Mesenchymal stem cell (in vitro differentiated cells and primary cell): ENCODE data around the gene SLC25A44.

ENCODE experiments used
- DNase-seq: peaks from one replicate; pipeline ENCODE4 v3.0.0-alpha.2; 2013
- H2AFZ ChIP-seq: one replicate; pipeline ENCODE4 v1.6.1; 2013; ENCODE audit warnings: low read depth, mild to moderate bottlenecking, control low read depth, inconsistent platforms, low read length, moderate library complexity
- H2AK5ac ChIP-seq: 2 replicates; pipeline ENCODE4 v1.6.1; 2013; ENCODE audit warnings: low read length, moderate library complexity, mild to moderate bottlenecking, inconsistent platforms; ENCODE audit not compliant: severe bottlenecking
- H2BK120ac ChIP-seq: one replicate; pipeline ENCODE4 v1.6.1; 2013; ENCODE audit warnings: low read depth, mild to moderate bottlenecking, inconsistent platforms, low read length, moderate library complexity
- H2BK12ac ChIP-seq, 2 experiments: one replicate each; pipeline ENCODE4 v1.6.1; 2013; ENCODE audit warnings: inconsistent platforms in 2 of 2, low read length in 2 of 2, mild to moderate bottlenecking in 2 of 2, moderate library complexity in 2 of 2, control low read depth in 1 of 2
- H2BK15ac ChIP-seq: one replicate; pipeline ENCODE4 v1.6.1; 2013; ENCODE audit warnings: mild to moderate bottlenecking, low read depth, inconsistent platforms; ENCODE audit not compliant: poor library complexity, severe bottlenecking
- H2BK5ac ChIP-seq: 2 replicates; pipeline ENCODE4 v1.6.1; 2013; ENCODE audit warnings: low read depth, mild to moderate bottlenecking, low read length, control low read depth, inconsistent platforms; ENCODE audit not compliant: poor library complexity, severe bottlenecking
- H3K14ac ChIP-seq, 2 experiments: one replicate each; pipeline ENCODE4 v1.6.1; 2013; ENCODE audit warnings: inconsistent platforms in 2 of 2, low read length in 2 of 2, control low read depth in 1 of 2, mild to moderate bottlenecking in 1 of 2, moderate library complexity in 1 of 2
- H3K18ac ChIP-seq, 2 experiments: one replicate each; pipeline ENCODE4 v1.6.1; 2013; ENCODE audit warnings: inconsistent platforms in 2 of 2, low read length in 2 of 2, control low read depth in 1 of 2, low read depth in 1 of 2, mild to moderate bottlenecking in 1 of 2
- H3K23ac ChIP-seq, 2 experiments: one replicate each; pipeline ENCODE4 v1.6.1; 2013; ENCODE audit warnings: inconsistent platforms in 2 of 2, low read length in 2 of 2, mild to moderate bottlenecking in 2 of 2, moderate library complexity in 2 of 2, control low read depth in 1 of 2
- H3K27ac ChIP-seq: 2 replicates; pipeline ENCODE4 v1.5.1; 2013; ENCODE audit warnings: mild to moderate bottlenecking, moderate library complexity, low read length, control low read depth, inconsistent platforms; ENCODE audit not compliant: poor library complexity, severe bottlenecking
- H3K27me3 ChIP-seq, 2 experiments: 2 replicates each; pipeline versions ENCODE4 v1.6.1 to v1.7.0; 2013; ENCODE audit warnings: low read length in 2 of 2, mild to moderate bottlenecking in 2 of 2, moderate library complexity in 2 of 2, control low read depth in 1 of 2, inconsistent platforms in 1 of 2; ENCODE audit not compliant: control insufficient read depth in 1 of 2, insufficient read depth in 1 of 2
- H3K36me3 ChIP-seq, 2 experiments: 2 replicates each; pipeline versions ENCODE4 v1.6.1 to v1.7.0; 2013; ENCODE audit warnings: low read length in 2 of 2, control low read depth in 1 of 2, inconsistent platforms in 1 of 2, low read depth in 1 of 2, mild to moderate bottlenecking in 1 of 2; ENCODE audit not compliant: insufficient read depth in 2 of 2, control insufficient read depth in 1 of 2
- H3K4ac ChIP-seq, 2 experiments: one replicate each; pipeline ENCODE4 v1.6.1; 2013; ENCODE audit warnings: inconsistent platforms in 2 of 2, low read length in 2 of 2, mild to moderate bottlenecking in 2 of 2, moderate library complexity in 2 of 2, control low read depth in 1 of 2, low read depth in 1 of 2
- H3K4me1 ChIP-seq: 2 replicates; pipeline ENCODE4 v1.6.1; 2013; ENCODE audit warnings: low read depth, low read length, control low read depth; ENCODE audit not compliant: control insufficient read depth, insufficient read depth
- H3K4me2 ChIP-seq: 2 replicates; pipeline ENCODE4 v1.6.1; 2013; ENCODE audit warnings: low read length, mild to moderate bottlenecking, inconsistent platforms; ENCODE audit not compliant: poor library complexity, severe bottlenecking
- H3K4me3 ChIP-seq, 2 experiments: 2 replicates each; pipeline versions ENCODE4 v1.5.1 to v1.7.0; 2013; ENCODE audit warnings: low read length in 2 of 2, mild to moderate bottlenecking in 2 of 2, control low read depth in 1 of 2, low read depth in 1 of 2; ENCODE audit not compliant: insufficient read depth in 1 of 2
- H3K79me1 ChIP-seq: replicated peaks from 2 replicates; pipeline ENCODE4 v1.6.1; 2013; ENCODE audit warnings: mild to moderate bottlenecking, control low read depth, low read length, inconsistent platforms; ENCODE audit not compliant: poor library complexity, severe bottlenecking
- H3K9ac ChIP-seq: 2 replicates; pipeline ENCODE4 v1.7.0; 2013; ENCODE audit warnings: mild to moderate bottlenecking, low read length, moderate library complexity
- H3K9me3 ChIP-seq: 2 replicates; pipeline ENCODE4 v1.7.0; 2013; ENCODE audit warnings: mild to moderate bottlenecking, low read length; ENCODE audit not compliant: control insufficient read depth
- H4K8ac ChIP-seq: one replicate; pipeline ENCODE4 v1.6.1; 2013; ENCODE audit warnings: inconsistent platforms, mild to moderate bottlenecking, low read length, moderate library complexity
- H4K91ac ChIP-seq: one replicate; pipeline ENCODE4 v1.6.1; 2013; ENCODE audit warnings: mild to moderate bottlenecking, low read length, inconsistent platforms
- WGBS: methylation state at CpG from one replicate; pipeline ENCODE4 v1.1.7; 2013; ENCODE audit warnings: mixed read lengths; 5-methylcytosine and 5-hydroxymethylcytosine counted together

SLC25A44 gene

DNA sequence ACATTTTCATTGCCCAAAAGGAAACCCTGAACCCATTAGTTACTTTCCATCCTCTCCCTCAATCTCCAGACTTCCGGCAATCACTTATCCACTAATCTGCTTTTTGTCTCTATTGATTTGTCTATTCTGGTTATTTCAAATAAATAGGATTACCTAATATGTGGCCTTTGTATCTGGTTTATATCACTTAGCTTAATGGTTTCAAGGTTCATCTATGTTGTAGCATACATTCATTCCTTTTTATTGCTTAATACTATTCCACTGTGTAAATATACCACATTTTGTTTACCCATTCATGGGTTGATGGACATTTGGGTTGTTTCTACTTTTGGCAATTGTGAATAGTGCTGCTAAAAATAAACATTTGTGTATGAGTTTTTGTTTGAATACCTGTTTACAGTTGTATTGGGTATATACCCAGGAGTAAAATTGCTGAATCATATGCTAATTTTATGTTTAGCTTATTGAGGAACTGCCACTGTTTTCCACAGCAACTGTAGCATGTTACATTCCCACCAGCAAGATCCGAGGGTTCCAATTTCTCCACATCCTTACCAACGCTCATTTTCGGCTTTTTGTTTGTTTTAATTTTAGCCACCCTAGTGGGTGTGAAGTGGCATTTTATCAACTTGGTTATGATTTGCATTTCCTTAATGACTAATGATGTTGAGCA, 2.5 kb upstream of the SLC25A44 start:
- 100% methylated on average over 1 of the region's 4 CpGs for WGBS

DNA sequence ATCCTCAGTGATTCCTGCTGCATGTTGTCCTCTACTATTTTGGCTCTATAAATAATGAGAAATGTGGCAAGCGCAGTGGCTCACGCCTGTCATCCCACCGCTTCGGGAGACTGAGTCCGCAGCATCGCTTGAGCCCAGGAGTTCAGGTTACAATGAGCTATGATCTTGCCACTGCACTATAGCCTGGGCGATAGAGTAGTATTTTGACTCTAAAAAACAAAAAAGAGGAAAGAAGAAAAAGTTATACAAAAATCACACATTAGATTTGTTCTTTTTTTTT, 756 bp upstream of the SLC25A44 start:
- H3K27ac ChIP-seq: no peak overlapping the region
- no peak overlapping the region for H2BK120ac ChIP-seq
- H3K36me3 ChIP-seq: peaks cover 6 to 20% of the 10 kb centered on the region in 2 experiments
- H3K23ac ChIP-seq: no peak overlapping the region
- H3K18ac ChIP-seq: peak overlapping the region in 1 of 2 experiments; percentile 88
- H2BK15ac ChIP-seq: peak overlapping the region; percentile 99
- H3K4me3 ChIP-seq: peak overlapping the region in 1 of 2 experiments; percentile 94
- DNase-seq: no peak
- peak overlapping the region; percentile 97 for H4K8ac ChIP-seq
- peak overlapping the region in 1 of 2 experiments; percentile 77 for H2BK12ac ChIP-seq
- no peaks in the 10 kb centered on the region for H3K9me3 ChIP-seq
- peaks cover 18% of the 10 kb centered on the region for H3K79me1 ChIP-seq
- peak overlapping the region; percentile 90 for H3K9ac ChIP-seq
- H3K4me2 ChIP-seq: peak overlapping the region; percentile 49
- peak overlapping the region in 1 of 2 experiments; percentile 89 for H3K4ac ChIP-seq
- no peaks in the 10 kb centered on the region for H3K27me3 ChIP-seq
- H2BK5ac ChIP-seq: no peak overlapping the region
- 98% methylated on average over 6 of the region's 7 CpGs for WGBS
- peak overlapping the region; percentile 75 for H4K91ac ChIP-seq
- H3K14ac ChIP-seq: no peak overlapping the region
- H2AK5ac ChIP-seq: peak overlapping the region; percentile 88
- H2AFZ ChIP-seq: no peak overlapping the region
- peaks cover 8% of the 10 kb centered on the region for H3K4me1 ChIP-seq

More for the DNA sequence above, 2.5 kb upstream of the SLC25A44 start:
- Histone ChIP-seq H2BK12ac (no peak overlapping the region), H3K4me2 (no peak overlapping the region), H2BK15ac (no peak overlapping the region), H3K4ac (no peak overlapping the region), H3K18ac (no peak overlapping the region), H2AFZ (no peak overlapping the region), H3K4me1 (peaks cover 8% of the 10 kb centered on the region), H3K27ac (no peak overlapping the region), H3K36me3 (peaks cover 4 to 12% of the 10 kb centered on the region in 2 experiments), H4K91ac (no peak overlapping the region), H3K79me1 (peaks cover 13% of the 10 kb centered on the region), H2AK5ac (no peak overlapping the region), H2BK5ac (no peak overlapping the region), H3K9ac (no peak overlapping the region), H3K14ac (no peak overlapping the region), H2BK120ac (no peak overlapping the region), H4K8ac (no peak overlapping the region), H3K23ac (no peak overlapping the region), H3K4me3 (no peak overlapping the region), H3K27me3 (no peaks in the 10 kb centered on the region), H3K9me3 (peaks cover 2% of the 10 kb centered on the region)
- peak; percentile 37 for DNase-seq

DNA sequence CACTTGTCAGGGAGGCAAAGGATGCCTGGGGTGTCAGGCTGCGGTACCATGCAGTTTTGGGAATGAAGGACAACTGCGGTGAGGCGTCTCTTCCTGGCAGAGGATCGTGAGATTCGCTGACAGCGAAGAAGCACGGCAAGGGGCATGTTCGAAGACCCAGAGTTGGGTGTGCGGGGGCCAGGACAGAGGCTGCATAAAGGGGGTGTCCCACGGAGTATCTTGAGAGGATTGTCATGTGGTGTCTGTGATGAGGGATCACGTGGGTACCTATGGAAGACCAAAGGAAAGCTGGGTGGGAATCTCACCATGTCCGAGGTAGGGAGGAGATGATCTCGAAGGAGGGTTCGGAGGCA, 372 bp downstream of the SLC25A44 start:
- peaks cover 24% of the 10 kb centered on the region for H3K79me1 ChIP-seq
- peak overlapping the region; percentile 2 for H2BK120ac ChIP-seq
- H3K9ac ChIP-seq: peak overlapping the region; percentile 90
- DNase-seq: peak; percentile 55
- peak overlapping the region; percentile 23 for H2AK5ac ChIP-seq
- peak overlapping the region; percentile 61 for H4K91ac ChIP-seq
- 20% methylated on average over 14 of the region's 14 CpGs for WGBS
- H3K36me3 ChIP-seq: peaks cover 10 to 26% of the 10 kb centered on the region in 2 experiments
- no peaks in the 10 kb centered on the region for H3K27me3 ChIP-seq
- H3K4ac ChIP-seq: peak overlapping the region; percentile 29 to 46
- H3K14ac ChIP-seq: peak overlapping the region in 1 of 2 experiments; percentile 19
- peaks cover 12% of the 10 kb centered on the region for H3K4me1 ChIP-seq
- H3K27ac ChIP-seq: peak overlapping the region; percentile 41
- no peak overlapping the region for H2BK15ac ChIP-seq
- no peaks in the 10 kb centered on the region for H3K9me3 ChIP-seq
- peak overlapping the region; percentile 60 to 84 for H3K18ac ChIP-seq
- peak overlapping the region; percentile 85 to 94 for H3K4me3 ChIP-seq
- H2AFZ ChIP-seq: no peak overlapping the region
- no peak overlapping the region for H4K8ac ChIP-seq
- H2BK5ac ChIP-seq: no peak overlapping the region
- H2BK12ac ChIP-seq: no peak overlapping the region
- H3K4me2 ChIP-seq: peak overlapping the region; percentile 81
- H3K23ac ChIP-seq: no peak overlapping the region

DNA sequence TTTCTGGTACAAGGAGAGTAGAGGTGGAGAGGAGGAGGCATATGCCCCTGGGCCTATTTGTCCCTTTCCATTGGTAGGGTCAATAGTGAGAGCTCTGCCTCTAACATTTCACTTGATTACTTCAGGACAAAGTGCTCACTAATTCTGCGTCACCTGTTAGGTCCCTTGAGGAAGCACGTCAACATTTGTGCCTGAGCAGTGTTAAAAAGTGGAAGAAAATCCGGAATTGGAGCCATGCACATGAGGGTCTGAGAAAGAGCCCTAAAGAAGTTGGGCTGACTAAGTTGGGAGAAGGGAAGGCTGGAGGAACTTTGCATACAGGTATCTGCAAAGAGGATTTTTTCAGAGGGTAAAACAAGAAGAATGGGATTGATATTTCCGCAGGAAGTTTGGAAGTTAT, 1.9 kb downstream of the SLC25A44 start:
- Histone ChIP-seq H3K27ac (no peak overlapping the region), H2AFZ (no peak overlapping the region), H3K14ac (no peak overlapping the region), H3K9me3 (no peaks in the 10 kb centered on the region), H3K27me3 (no peaks in the 10 kb centered on the region), H2BK5ac (no peak overlapping the region), H2BK120ac (no peak overlapping the region), H3K4me2 (no peak overlapping the region), H3K36me3 (peaks cover 21 to 40% of the 10 kb centered on the region in 2 experiments), H3K79me1 (peaks cover 32% of the 10 kb centered on the region), H2BK12ac (no peak overlapping the region), H2BK15ac (no peak overlapping the region), H2AK5ac (no peak overlapping the region), H3K23ac (no peak overlapping the region), H3K4me3 (peak overlapping the region in 1 of 2 experiments; percentile 36), H3K4me1 (peaks cover 12% of the 10 kb centered on the region), H3K18ac (no peak overlapping the region), H4K8ac (no peak overlapping the region), H3K9ac (no peak overlapping the region), H3K4ac (no peak overlapping the region), H4K91ac (no peak overlapping the region)
- DNase-seq: no peak
- 94% methylated on average over 4 of the region's 4 CpGs for WGBS
